GM23248 (cell line): ENCODE results near the gene SMARCA2. TPM values are rescaled to one million over a fixed set of nuclear protein-coding genes. Genes with fewer than 3 reads are reported as not detected.

Experiments
- DNase-seq: peaks from one replicate; pipeline ENCODE4 v3.0.0-alpha.2; 2015
- H2AFZ ChIP-seq: fragments of 200-600 bp; sonication (generic); 2 replicates; pipeline ENCODE4 v1.6.1; 2016; ENCODE audit warnings: antibody characterized with exemption
- H3F3A ChIP-seq: fragments of 200-600 bp; sonication (generic); 2 replicates; pipeline ENCODE4 v1.6.1; 2016; ENCODE audit warnings: mild to moderate bottlenecking, antibody characterized with exemption, mixed run types; ENCODE audit not compliant: insufficient read depth
- H3K27ac ChIP-seq: fragments of 200-600 bp; sonication (generic); 2 replicates; pipeline ENCODE4 v1.5.1; 2016; ENCODE audit warnings: mild to moderate bottlenecking
- H3K27me3 ChIP-seq: fragments of 200-600 bp; sonication (generic); replicated peaks from 2 replicates; pipeline ENCODE4 v1.6.1; 2016; ENCODE audit warnings: mild to moderate bottlenecking; ENCODE audit not compliant: insufficient read depth
- H3K36me3 ChIP-seq: fragments of 200-600 bp; sonication (generic); 2 replicates; pipeline ENCODE4 v1.6.1; 2016; ENCODE audit warnings: low read depth, mild to moderate bottlenecking
- H3K4me1 ChIP-seq: fragments of 200-600 bp; sonication (generic); 2 replicates; pipeline ENCODE4 v1.6.1; 2016; ENCODE audit warnings: mild to moderate bottlenecking; ENCODE audit not compliant: insufficient read depth
- H3K4me2 ChIP-seq: fragments of 200-600 bp; sonication (generic); one replicate; pipeline ENCODE4 v1.6.1; 2016; ENCODE audit warnings: mild to moderate bottlenecking; ENCODE audit not compliant: unreplicated experiment
- H3K4me3 ChIP-seq: fragments of 200-600 bp; sonication (generic); 2 replicates; pipeline ENCODE4 v1.5.1; 2016; ENCODE audit warnings: mild to moderate bottlenecking
- H3K79me2 ChIP-seq: fragments of 200-600 bp; sonication (generic); 2 replicates; pipeline ENCODE4 v1.6.1; 2016; ENCODE audit warnings: mild to moderate bottlenecking; ENCODE audit not compliant: insufficient read depth
- H3K9ac ChIP-seq: fragments of 200-600 bp; sonication (generic); 2 replicates; pipeline ENCODE4 v1.6.1; 2016; ENCODE audit warnings: mild to moderate bottlenecking
- H3K9me2 ChIP-seq: fragments of 200-600 bp; sonication (generic); 2 replicates; pipeline ENCODE4 v1.6.1; 2016; ENCODE audit warnings: mixed run types, mild to moderate bottlenecking, moderate library complexity; ENCODE audit not compliant: insufficient read depth
- H3K9me3 ChIP-seq: fragments of 200-600 bp; sonication (generic); one replicate; pipeline ENCODE4 v1.6.1; 2017; ENCODE audit warnings: low read depth
- H4K20me1 ChIP-seq: fragments of 200-600 bp; sonication (generic); 2 replicates; pipeline ENCODE4 v1.6.0; 2016; ENCODE audit not compliant: insufficient read depth
- EZH2 ChIP-seq: fragments of 200-600 bp; sonication (generic); IDR thresholded peaks from 2 replicates; pipeline ENCODE4 v1.6.1; 2018; ENCODE audit warnings: antibody characterized with exemption, mild to moderate bottlenecking; ENCODE audit not compliant: insufficient read depth, poor library complexity, severe bottlenecking
- EZH2phosphoT487 ChIP-seq: fragments of 200-600 bp; sonication (generic); IDR thresholded peaks from 2 replicates; pipeline ENCODE4 v1.6.1; 2018; ENCODE audit warnings: antibody characterized with exemption, moderate library complexity, mild to moderate bottlenecking, low read depth; ENCODE audit not compliant: insufficient read depth
- WGBS, 2 experiments: methylation state at CpG; one replicate each; pipeline ENCODE4 v1.1.6; 2015 to 2017; ENCODE audit warnings: low lambda C conversion rate in 2 of 2, low coverage in 1 of 2; ENCODE audit errors: missing lambda C conversion rate in 2 of 2; 5-methylcytosine and 5-hydroxymethylcytosine counted together
- in situ Hi-C: fragments of 300-500 bp; cut with MboI; formaldehyde crosslinking; loops from 2 replicates; pipeline ENCODE4 v1.15.0; 2020
- polyA plus RNA-seq: library from polyadenylated mRNA; unstranded; fragments of >200 nt; fragmentation: Nextera tagmentation; extraction: Ambion mirVana; gene quantifications from 2 replicates; pipeline ENCODE4 v1.2.1, GENCODE V29; 2016
- total RNA-seq: library from RNA; depleted of rRNA; stranded (reverse); fragments of >200 nt; shearing (Covaris generic); gene quantifications from 2 replicates; pipeline ENCODE4 v1.2.3, GENCODE V29; 2014

Gene SMARCA2
- total and polyA plus RNA-seq, 2 experiments from 2014 or later: 26.7 to 47.4 TPM

- Histone ChIP-seq H3K27me3 (no peaks in the 10 kb centered on the region), H3K9ac (no peak overlapping the region), H3K4me3 (no peak overlapping the region), H3K36me3 (peaks cover 41% of the 10 kb centered on the region), H3K9me2 (no peaks in the 10 kb centered on the region), H3K27ac (no peak overlapping the region), H3K4me2 (no peak overlapping the region), H3F3A (no peaks in the 10 kb centered on the region), H3K9me3 (no peaks in the 10 kb centered on the region), H4K20me1 (no peaks in the 10 kb centered on the region), H2AFZ (no peak overlapping the region), H3K4me1 (peaks cover 4% of the 10 kb centered on the region; the same call in 1 of the 2 replicates), H3K79me2 (peaks cover 15% of the 10 kb centered on the region)
- TF ChIP-seq EZH2phosphoT487 (no peak), EZH2 (no peak)
- in situ Hi-C loops: no loop called here
- WGBS, 2 experiments: 74 to 77% methylated on average over 4 of the region's 4 CpGs
- DNase-seq: no peak
Observed at GRCh38 chr9:2036844-2037243, 21.7 kb downstream of the SMARCA2 start.

- Histone ChIP-seq H2AFZ (no peak overlapping the region), H3K27ac (no peak overlapping the region), H3K9ac (no peak overlapping the region), H3F3A (no peaks in the 10 kb centered on the region), H3K27me3 (no peaks in the 10 kb centered on the region), H3K4me3 (no peak overlapping the region), H3K79me2 (0 out of 2 replicates have a peak, but pooled peaks cover 7% of the 10 kb centered on the region), H3K4me1 (peaks cover 4% of the 10 kb centered on the region; the same call in 1 of the 2 replicates), H3K36me3 (peaks cover 23% of the 10 kb centered on the region), H3K9me3 (no peaks in the 10 kb centered on the region), H3K9me2 (no peaks in the 10 kb centered on the region), H3K4me2 (no peak overlapping the region), H4K20me1 (no peaks in the 10 kb centered on the region)
- WGBS, 2 experiments: 61 to 65% methylated on average over 20 of the region's 20 CpGs
- DNase-seq: no peak
- TF ChIP-seq EZH2phosphoT487 (no peak), EZH2 (no peak)
- in situ Hi-C loops: no loop called here
Observed at GRCh38 chr9:2039294-2040180, 24.4 kb downstream of the SMARCA2 start.

- TF ChIP-seq EZH2phosphoT487: no peak
- TF ChIP-seq EZH2: no peak
- WGBS, 2 experiments: 99% methylated on average over 3 of the region's 3 CpGs
- DNase-seq: no peak
Observed at GRCh38 chr9:2040828-2041227, 25.7 kb downstream of the SMARCA2 start.

GRCh38 chr9:2041736-2042135 is 26.6 kb downstream of the SMARCA2 start:
- in situ Hi-C loops: no loop called here
- H2AFZ ChIP-seq: no peak overlapping the region
- no peaks in the 10 kb centered on the region for H3K27me3 ChIP-seq
- H3K4me3 ChIP-seq: no peak overlapping the region
- H3K79me2 ChIP-seq: peaks cover 13% of the 10 kb centered on the region; the same call in 1 of the 2 replicates
- DNase-seq: no peak
- no peak overlapping the region for H3K9ac ChIP-seq
- H3K27ac ChIP-seq: no peak overlapping the region
- H3K4me1 ChIP-seq: peaks cover 4% of the 10 kb centered on the region; the same call in 1 of the 2 replicates
- 91 to 96% methylated on average over 2 of the region's 2 CpGs for WGBS, 2 experiments
- no peaks in the 10 kb centered on the region for H4K20me1 ChIP-seq
- no peaks in the 10 kb centered on the region for H3F3A ChIP-seq
- H3K9me2 ChIP-seq: no peaks in the 10 kb centered on the region
- no peak overlapping the region for H3K4me2 ChIP-seq
- H3K36me3 ChIP-seq: peaks cover 24% of the 10 kb centered on the region; the same call in 1 of the 2 replicates
- no peak for TF ChIP-seq EZH2phosphoT487
- no peak for TF ChIP-seq EZH2
- H3K9me3 ChIP-seq: no peaks in the 10 kb centered on the region

More at GRCh38 chr9:2040828-2041227, 25.7 kb downstream of the SMARCA2 start:
- Histone ChIP-seq H3K27ac (no peak overlapping the region), H3K9ac (no peak overlapping the region), H3K79me2 (peaks cover 8% of the 10 kb centered on the region; the same call in 1 of the 2 replicates), H3K9me3 (no peaks in the 10 kb centered on the region), H2AFZ (no peak overlapping the region), H3K4me1 (peaks cover 4% of the 10 kb centered on the region; the same call in 1 of the 2 replicates), H3K9me2 (no peaks in the 10 kb centered on the region), H3K4me3 (no peak overlapping the region), H3K36me3 (peaks cover 24% of the 10 kb centered on the region; the same call in 1 of the 2 replicates), H3F3A (no peaks in the 10 kb centered on the region), H4K20me1 (no peaks in the 10 kb centered on the region), H3K4me2 (no peak overlapping the region), H3K27me3 (no peaks in the 10 kb centered on the region)
- in situ Hi-C loops: no loop called here
